Ascending aorta (tissue), 2 donors: Measurements from ENCODE around the gene KRT76. TPM values are rescaled to one million over a fixed set of nuclear protein-coding genes. Genes with fewer than 3 reads are reported as not detected.

Experiments used
- DNase-seq, 2 donors: peaks; one replicate each; pipeline ENCODE4 v3.0.0-alpha.2; 2019; ENCODE audit warnings: low spot score in 2 of 2
- H3K27ac ChIP-seq, 2 donors: fragments of 200-600 bp; sonication (generic); one replicate each; pipeline ENCODE4 v1.5.1; 2016 to 2017; ENCODE audit warnings: mild to moderate bottlenecking in 1 of 2
- H3K27me3 ChIP-seq: fragments of 200-600 bp; sonication (generic); one replicate; pipeline ENCODE4 v1.5.1; 2017
- H3K36me3 ChIP-seq, 2 donors: fragments of 200-600 bp; sonication (generic); one replicate each; pipeline ENCODE4 v1.5.1; 2016
- H3K4me1 ChIP-seq, 2 donors: fragments of 200-600 bp; sonication (generic); one replicate each; pipeline ENCODE4 v1.5.1; 2016 to 2017; ENCODE audit warnings: mild to moderate bottlenecking in 1 of 2
- H3K4me3 ChIP-seq, 2 donors: fragments of 200-600 bp; sonication (generic); one replicate each; pipeline ENCODE4 v1.5.1; 2016 to 2017; ENCODE audit warnings: mild to moderate bottlenecking in 1 of 2
- H3K9me3 ChIP-seq, 2 donors: fragments of 200-600 bp; sonication (generic); one replicate each; pipeline ENCODE4 v1.5.1; 2016
- CTCF ChIP-seq, 3 experiments: fragments of 200-600 bp in 2 of 3; fragments of 450-650 bp in 1 of 3; sonication (generic) in 2 of 3; IDR thresholded peaks; one replicate each; pipeline ENCODE4 v1.5.1; 2016 to 2019; ENCODE audit warnings: antibody characterized with exemption in 3 of 3, mild to moderate bottlenecking in 1 of 3, moderate library complexity in 1 of 3
- intact Hi-C: fragments of 100-400 bp; cut with DNase I; formaldehyde crosslinking; loops from one replicate; pipeline ENCODE4 v1.15.1; 2023
- total RNA-seq: library from RNA; depleted of rRNA; stranded (reverse); fragments of >200 nt; gene quantifications from one replicate; pipeline ENCODE4 v1.1.0, GENCODE V29; 2016

Gene KRT76
- total RNA-seq, 1 donor from 2014 or later, result not detected

- H3K27me3 ChIP-seq, result no peaks in the 10 kb centered on the region
- H3K4me3 ChIP-seq, result no peak overlapping the region
- DNase-seq, result peak in 1 of 2 donors; percentile 40
- H3K36me3 ChIP-seq, result no peaks in the 10 kb centered on the region
- H3K4me1 ChIP-seq, result no peaks in the 10 kb centered on the region
- H3K27ac ChIP-seq, result no peak overlapping the region
- TF ChIP-seq CTCF (IDR thresholded peaks at IDR 0.05), result no peak
- H3K9me3 ChIP-seq, result no peaks in the 10 kb centered on the region
- intact Hi-C loops, result no loop called here
Measured at GRCh38 chr12:52742196-52742580, 35.0 kb downstream of the KRT76 start.

- TF ChIP-seq CTCF (IDR thresholded peaks at IDR 0.05), result no peak
- intact Hi-C loops, result no loop called here
- H3K4me3 ChIP-seq, result no peak overlapping the region
- no peaks in the 10 kb centered on the region for H3K27me3 ChIP-seq
- no peak overlapping the region for H3K27ac ChIP-seq
- no peak for DNase-seq
- no peaks in the 10 kb centered on the region for H3K4me1 ChIP-seq
- no peaks in the 10 kb centered on the region for H3K9me3 ChIP-seq
- H3K36me3 ChIP-seq, result no peaks in the 10 kb centered on the region
Measured at GRCh38 chr12:52741375-52742195, 35.6 kb downstream of the KRT76 start.

- intact Hi-C loops, result no loop called here
- no peaks in the 10 kb centered on the region for H3K27me3 ChIP-seq
- H3K4me3 ChIP-seq, result no peak overlapping the region
- H3K27ac ChIP-seq, result no peak overlapping the region
- H3K36me3 ChIP-seq, result no peaks in the 10 kb centered on the region
- no peak for TF ChIP-seq CTCF (IDR thresholded peaks at IDR 0.05)
- no peaks in the 10 kb centered on the region for H3K9me3 ChIP-seq
- no peaks in the 10 kb centered on the region for H3K4me1 ChIP-seq
- DNase-seq, result no peak
Measured at GRCh38 chr12:52740584-52740983, 36.6 kb downstream of the KRT76 start.

- no peaks in the 10 kb centered on the region for H3K36me3 ChIP-seq
- H3K27ac ChIP-seq, result no peak overlapping the region
- H3K27me3 ChIP-seq, result no peaks in the 10 kb centered on the region
- no peaks in the 10 kb centered on the region for H3K4me1 ChIP-seq
- TF ChIP-seq CTCF (IDR thresholded peaks at IDR 0.05), result no peak
- no peak for DNase-seq
- intact Hi-C loops, result no loop called here
- H3K9me3 ChIP-seq, result no peaks in the 10 kb centered on the region
- no peak overlapping the region for H3K4me3 ChIP-seq
Measured at GRCh38 chr12:52739963-52740362, 37.2 kb downstream of the KRT76 start.

GRCh38 chr12:52735816-52736632, 41.1 kb downstream of the KRT76 start:
- Histone ChIP-seq H3K4me3 (no peak overlapping the region), H3K27me3 (no peaks in the 10 kb centered on the region), H3K4me1 (no peaks in the 10 kb centered on the region), H3K27ac (no peak overlapping the region), H3K9me3 (no peaks in the 10 kb centered on the region), H3K36me3 (no peaks in the 10 kb centered on the region)
- no peak for DNase-seq
- TF ChIP-seq CTCF (IDR thresholded peaks at IDR 0.05), result no peak
- intact Hi-C loops, result no loop called here
